A549 (cell line): ENCODE data around the gene PLPP2. TPM values are rescaled to one million over a fixed set of nuclear protein-coding genes. Genes with fewer than 3 reads are reported as not detected.

ENCODE experiments used
- ATAC-seq, 2 experiments: fragments of 200-7000 bp in 1 of 2; fragments of >200 bp in 1 of 2; cut with Nextera tagmentation in 1 of 2; cut with Tn5 transposase in 1 of 2; 3 replicates each; pipeline versions ENCODE4 v1.8.0 to v1.9.1; 2018 to 2020; ENCODE audit warnings: mild to moderate bottlenecking in 1 of 2, moderate library complexity in 1 of 2
- CTCF ChIA-PET: fragments of 300-600 bp; sonication (Branson Sonifier 250); formaldehyde crosslinking; extraction: SDS; loops from one replicate; lab custom pipeline; 2021; ENCODE audit warnings: antibody characterized with exemption, inconsistent platforms; lab: Yijun Ruan, JAX
- POLR2A ChIA-PET: fragments of 350-600 bp; formaldehyde crosslinking; extraction: SDS; loops from one replicate; lab custom pipeline; 2021; ENCODE audit warnings: antibody characterized with exemption, inconsistent platforms; lab: Yijun Ruan, JAX
- DNase-seq, 2 experiments: peaks; one replicate each; pipeline versions ENCODE4 v3.0.0 to v3.0.0-alpha.2; 2011 to 2016; ENCODE audit warnings: low read depth in 1 of 2, low spot score in 1 of 2
- FAIRE-seq: peaks from 2 replicates; lab custom pipeline; 2011; peaks lifted over from hg19 to GRCh38; lab: Jason Lieb, UNC
- H3K27ac ChIP-seq, 2 experiments: fragments of >200 bp; sonication (Bioruptor Twin); formaldehyde crosslinking; 3 replicates each; pipeline ENCODE4 v1.5.1; 2016 to 2017
- H3K4me1 ChIP-seq: fragments of >200 bp; sonication (Bioruptor Twin); formaldehyde crosslinking; 3 replicates; pipeline ENCODE4 v1.6.1; 2016
- H3K4me2 ChIP-seq: fragments of >200 bp; sonication (Bioruptor Twin); formaldehyde crosslinking; 3 replicates; pipeline ENCODE4 v1.6.1; 2016
- H3K4me3 ChIP-seq: fragments of >200 bp; sonication (Bioruptor Twin); formaldehyde crosslinking; 3 replicates; pipeline ENCODE4 v1.5.1; 2016
- H3K9me3 ChIP-seq: fragments of >200 bp; sonication (Bioruptor Twin); formaldehyde crosslinking; 3 replicates; pipeline ENCODE4 v1.6.1; 2016
- CBX2 ChIP-seq: fragments of 200-600 bp; sonication (generic); IDR thresholded peaks from 2 replicates; pipeline ENCODE4 v1.6.1; 2016; ENCODE audit warnings: low read depth, mild to moderate bottlenecking, borderline replicate concordance
- CEBPB ChIP-seq, 2 experiments: fragments of >200 bp in 1 of 2; sonication (Bioruptor Twin) in 1 of 2; formaldehyde crosslinking in 1 of 2; IDR thresholded peaks; 2 replicates each; pipeline ENCODE4 v1.6.1; 2012 to 2016
- CHD2 ChIP-seq: fragments of 150-350 bp; IDR thresholded peaks from 2 replicates; pipeline ENCODE4 v1.6.1; 2014; ENCODE audit warnings: low read length; ENCODE audit not compliant: partially characterized antibody
- EHF ChIP-seq: fragments of 250-450 bp; sonication (Bioruptor Pico); IDR thresholded peaks from 2 replicates; pipeline ENCODE4 v1.5.0; 2020; ENCODE audit warnings: mild to moderate bottlenecking
- GATA3 ChIP-seq: IDR thresholded peaks from 2 replicates; pipeline ENCODE4 v1.6.1; 2012; ENCODE audit warnings: borderline replicate concordance
- HEYL ChIP-seq: fragments of 250-450 bp; sonication (Bioruptor Pico); IDR thresholded peaks from 2 replicates; pipeline ENCODE4 v1.8.0; 2021; ENCODE audit warnings: mild to moderate bottlenecking, moderate library complexity
- HOXA7 ChIP-seq: fragments of 250-450 bp; sonication (Bioruptor Pico); IDR thresholded peaks from 2 replicates; pipeline ENCODE4 v1.5.0; 2020; ENCODE audit warnings: mild to moderate bottlenecking, moderate library complexity
- HOXB13 ChIP-seq: fragments of 250-450 bp; sonication (Bioruptor Pico); IDR thresholded peaks from 2 replicates; pipeline ENCODE4 v1.5.0; 2020; ENCODE audit warnings: low read depth, mild to moderate bottlenecking, moderate library complexity
- JUNB ChIP-seq: fragments of >200 bp; sonication (Bioruptor Twin); formaldehyde crosslinking; IDR thresholded peaks from 2 replicates; pipeline ENCODE4 v1.6.1; 2016
- KDM1A ChIP-seq: fragments of 200-600 bp; sonication (generic); IDR thresholded peaks from 2 replicates; pipeline ENCODE4 v1.6.1; 2016; ENCODE audit warnings: low read depth, mild to moderate bottlenecking
- KDM5A ChIP-seq: fragments of 200-600 bp; sonication (generic); IDR thresholded peaks from 2 replicates; pipeline ENCODE4 v1.6.1; 2016; ENCODE audit warnings: antibody characterized with exemption, mild to moderate bottlenecking
- MYC ChIP-seq: IDR thresholded peaks from 2 replicates; pipeline ENCODE4 v1.6.1; 2012; ENCODE audit warnings: mild to moderate bottlenecking, inconsistent platforms, low read length, improper control_type of control experiment, borderline replicate concordance
- NPAS2 ChIP-seq: fragments of 250-450 bp; sonication (Bioruptor Pico); IDR thresholded peaks from 2 replicates; pipeline ENCODE4 v1.8.0; 2022; ENCODE audit warnings: mild to moderate bottlenecking, moderate library complexity, borderline replicate concordance
- PHF8 ChIP-seq: fragments of 200-600 bp; sonication (generic); IDR thresholded peaks from 2 replicates; pipeline ENCODE4 v1.6.1; 2016; ENCODE audit warnings: low read depth, mild to moderate bottlenecking, antibody characterized with exemption, moderate library complexity, borderline replicate concordance
- POLR2AphosphoS2 ChIP-seq: conservative IDR thresholded peaks from 2 replicates; pipeline ENCODE4 v1.6.1; 2012; ENCODE audit warnings: low read length, improper control_type of control experiment, inconsistent platforms
- RARB ChIP-seq: fragments of 250-450 bp; sonication (Bioruptor Pico); IDR thresholded peaks from 2 replicates; pipeline ENCODE4 v1.8.0; 2021; ENCODE audit warnings: mild to moderate bottlenecking, moderate library complexity
- RFX5 ChIP-seq: fragments of 450-650 bp; IDR thresholded peaks from 2 replicates; pipeline ENCODE4 v1.7.1; 2014; ENCODE audit warnings: antibody characterized with exemption, mild to moderate bottlenecking, moderate library complexity
- RNF2 ChIP-seq: fragments of 200-600 bp; sonication (generic); IDR thresholded peaks from 2 replicates; pipeline ENCODE4 v1.6.1; 2016; ENCODE audit warnings: low read depth, mild to moderate bottlenecking, antibody characterized with exemption, moderate library complexity, borderline replicate concordance
- SMC3 ChIP-seq: fragments of >200 bp; sonication (Bioruptor Twin); formaldehyde crosslinking; IDR thresholded peaks from 3 replicates; pipeline ENCODE4 v1.6.1; 2018; ENCODE audit warnings: inconsistent platforms
- TFCP2L1 ChIP-seq: fragments of 250-450 bp; sonication (Bioruptor Pico); IDR thresholded peaks from 2 replicates; pipeline ENCODE4 v1.5.0; 2021; ENCODE audit warnings: mild to moderate bottlenecking
- TP53 ChIP-seq: fragments of 250-450 bp; sonication (Bioruptor Pico); IDR thresholded peaks from 2 replicates; pipeline ENCODE4 v1.5.0; 2021; ENCODE audit warnings: mild to moderate bottlenecking, moderate library complexity
- ZC3H11A ChIP-seq: fragments of 450-650 bp; IDR thresholded peaks from 2 replicates; pipeline ENCODE4 v1.6.1; 2014; ENCODE audit warnings: antibody characterized with exemption, mild to moderate bottlenecking
- ZNF302 ChIP-seq: fragments of 250-450 bp; sonication (Bioruptor Pico); IDR thresholded peaks from 2 replicates; pipeline ENCODE4 v1.9.0; 2021; ENCODE audit warnings: inconsistent platforms, mild to moderate bottlenecking, moderate library complexity
- WGBS: methylation state at CpG from one replicate; pipeline ENCODE4 v1.1.6; 2017; ENCODE audit errors: missing lambda C conversion rate; 5-methylcytosine and 5-hydroxymethylcytosine counted together
- polyA plus RNA-seq, 4 experiments: library from polyadenylated mRNA; depleted of rRNA in 3 of 4; stranded (reverse); fragments of >200 nt; fragmentation: RNase III in 1 of 4; extraction: RNeasy Plus Mini Kit Qiagen cat#74134 plus additional on column Dnase treatment in 1 of 4; gene quantifications; 2 replicates in 3 of 4; 3 replicates in 1 of 4; pipeline ENCODE4 v1.2.3, GENCODE V29; 2011 to 2017
- TF ChIP-seq, protein P1 (sequence below): IDR thresholded peaks from 2 replicates; pipeline ENCODE4 v1.6.1; 2012
- TF ChIP-seq, protein P2 (sequence below): fragments of >200 bp; sonication (Bioruptor Twin); formaldehyde crosslinking; IDR thresholded peaks from 2 replicates; pipeline ENCODE4 v1.6.1; 2016

The PLPP2 gene
- polyA plus RNA-seq, 2 of the 4 experiments (the other 2 are of a cell fraction), result 44.2 to 100 TPM

DNA sequence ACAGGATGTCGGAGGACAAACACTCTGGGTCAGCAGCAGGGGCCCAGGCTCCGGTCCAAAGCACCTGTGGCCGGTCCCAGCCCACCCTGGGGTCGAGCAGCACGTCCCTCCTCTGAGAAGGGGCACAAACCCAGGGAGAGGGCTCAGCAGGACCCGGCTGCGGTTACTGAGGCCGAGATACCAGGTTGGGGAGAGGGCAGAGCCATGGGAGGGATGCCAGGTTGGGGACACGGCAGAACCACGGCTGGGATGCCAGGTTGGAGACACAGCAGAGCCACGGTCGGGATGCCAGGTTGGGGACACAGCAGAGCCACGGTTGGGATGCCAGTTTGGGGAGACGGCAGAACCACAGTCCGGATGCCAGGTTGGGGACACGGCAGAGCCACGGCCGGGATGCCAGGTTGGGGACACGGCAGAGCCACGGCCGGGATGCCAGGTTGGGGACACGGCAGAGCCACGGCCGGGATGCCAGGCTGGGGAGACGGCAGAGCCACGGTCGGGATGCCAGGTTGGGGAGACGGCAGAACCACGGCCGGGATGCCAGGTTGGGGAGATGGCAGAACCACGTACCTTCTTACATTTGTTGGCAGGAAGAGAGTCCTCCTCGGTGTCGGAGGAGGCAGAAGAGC is 34.8 kb upstream of the PLPP2 start:
- CTCF ChIA-PET, result no interaction called here
- ATAC-seq (no peak), FAIRE-seq (no peak), DNase-seq (no peak)
- H3K9me3 ChIP-seq, result peaks cover 16% of the 10 kb centered on the region; the same call in 2 of the 3 replicates
- no peak overlapping the region for H3K4me2 ChIP-seq
- H3K4me3 ChIP-seq, result no peak overlapping the region
- POLR2A ChIA-PET, result no interaction called here
- H3K4me1 ChIP-seq, result no peaks in the 10 kb centered on the region
- TF ChIP-seq KDM1A (no peak), TFCP2L1 (CRISPR knock-in tag) (no peak), CBX2 (no peak), EHF (CRISPR knock-in tag) (no peak), POLR2AphosphoS2 (no peak)
- WGBS, result 93% methylated on average over 14 of the region's 33 CpGs
- H3K27ac ChIP-seq, result no peak overlapping the region

DNA sequence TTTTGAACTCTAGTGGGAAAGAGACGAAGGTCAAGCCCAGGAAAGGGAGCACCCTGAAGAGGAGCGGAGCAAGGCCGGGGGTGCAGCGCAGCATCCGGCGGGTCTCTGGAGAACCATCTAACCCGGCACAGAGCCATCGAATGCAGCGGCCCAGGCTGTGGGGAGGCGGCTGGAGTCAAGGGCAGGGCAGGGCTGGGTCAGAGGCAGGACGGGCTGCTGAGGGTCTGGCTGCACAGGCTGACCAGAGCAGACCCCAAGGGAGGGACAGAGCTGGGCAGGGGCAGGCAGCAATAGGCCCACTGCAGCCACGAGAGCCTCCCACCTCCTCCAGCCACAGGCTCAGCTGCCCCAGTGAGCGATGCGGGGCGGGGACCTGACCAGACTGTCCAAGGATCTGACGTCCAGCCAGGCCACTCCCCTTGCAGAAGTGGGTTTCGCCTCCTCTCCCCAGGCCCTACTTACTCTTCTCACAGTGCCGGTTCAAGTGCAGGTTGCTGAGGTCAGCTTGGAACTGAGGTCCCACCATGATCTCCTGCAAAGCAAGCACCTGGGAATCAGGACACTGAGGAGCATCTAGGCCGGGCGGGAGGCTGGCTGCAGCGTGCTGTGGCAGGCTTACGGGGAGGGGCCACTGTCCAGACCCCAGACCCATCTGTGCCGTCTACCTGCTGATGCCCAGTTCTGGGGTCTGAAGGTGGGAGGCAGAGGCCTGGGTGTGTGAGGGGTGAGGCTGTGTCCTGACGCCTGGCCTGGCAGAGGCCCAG is 34.2 kb upstream of the PLPP2 start:
- POLR2A ChIA-PET, result no interaction called here
- DNase-seq (no peak), ATAC-seq (no peak), FAIRE-seq (no peak)
- Histone ChIP-seq H3K4me3 (no peak overlapping the region), H3K9me3 (peaks cover 16% of the 10 kb centered on the region; the same call in 2 of the 3 replicates), H3K27ac (no peak overlapping the region), H3K4me2 (no peak overlapping the region), H3K4me1 (no peaks in the 10 kb centered on the region)
- CTCF ChIA-PET, result no interaction called here
- 96% methylated on average over 9 of the region's 24 CpGs for WGBS
- TF ChIP-seq, protein P1, sequence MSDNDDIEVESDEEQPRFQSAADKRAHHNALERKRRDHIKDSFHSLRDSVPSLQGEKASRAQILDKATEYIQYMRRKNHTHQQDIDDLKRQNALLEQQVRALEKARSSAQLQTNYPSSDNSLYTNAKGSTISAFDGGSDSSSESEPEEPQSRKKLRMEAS, result no peak
- no peak for TF ChIP-seq RNF2
- no peak for TF ChIP-seq CHD2
- TF ChIP-seq PHF8, result no peak
- TF ChIP-seq NPAS2 (CRISPR knock-in tag), result no peak
- no peak for TF ChIP-seq TP53 (CRISPR knock-in tag)
- TF ChIP-seq JUNB, result no peak
- TF ChIP-seq ZNF302 (CRISPR knock-in tag), result no peak
- TF ChIP-seq TFCP2L1 (CRISPR knock-in tag), result no peak
- no peak for TF ChIP-seq HOXA7 (CRISPR knock-in tag)
- no peak for TF ChIP-seq GATA3
- no peak for TF ChIP-seq EHF (CRISPR knock-in tag)
- no peak for TF ChIP-seq RFX5
- no peak for TF ChIP-seq RARB (CRISPR knock-in tag)
- TF ChIP-seq CEBPB (IDR thresholded peaks at IDR 0.05), result no peak
- no peak for TF ChIP-seq POLR2AphosphoS2

DNA sequence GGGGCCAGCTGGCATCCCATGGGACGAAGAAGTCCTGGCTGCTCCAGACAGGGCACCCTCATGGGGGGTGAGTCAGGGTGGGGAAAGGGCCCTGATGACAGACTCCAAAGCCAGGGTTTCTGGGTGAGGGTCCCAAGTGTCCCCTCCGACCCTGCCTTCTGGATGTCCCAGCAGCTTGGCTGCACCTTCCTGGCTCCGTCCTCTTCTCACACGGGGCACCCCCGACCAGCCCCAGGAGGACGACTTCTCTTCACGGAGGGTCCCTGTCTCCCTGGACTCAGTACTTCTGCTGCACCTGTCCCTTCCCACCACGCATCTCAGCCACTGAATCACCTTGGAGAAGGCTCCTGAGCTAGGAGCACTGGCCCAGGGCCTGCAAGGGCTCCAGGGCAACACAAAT is 33.5 kb upstream of the PLPP2 start:
- no peak for DNase-seq
- Histone ChIP-seq H3K4me1 (no peaks in the 10 kb centered on the region), H3K4me2 (no peak overlapping the region), H3K4me3 (no peak overlapping the region), H3K9me3 (peaks cover 16% of the 10 kb centered on the region; the same call in 2 of the 3 replicates), H3K27ac (no peak overlapping the region)
- TF ChIP-seq ZC3H11A (no peak), KDM5A (no peak)
- ChIA-PET CTCF (no interaction called here), POLR2A (no interaction called here)
- no peak for FAIRE-seq
- WGBS, result 95% methylated on average over 7 of the region's 8 CpGs
- ATAC-seq, result no peak

DNA sequence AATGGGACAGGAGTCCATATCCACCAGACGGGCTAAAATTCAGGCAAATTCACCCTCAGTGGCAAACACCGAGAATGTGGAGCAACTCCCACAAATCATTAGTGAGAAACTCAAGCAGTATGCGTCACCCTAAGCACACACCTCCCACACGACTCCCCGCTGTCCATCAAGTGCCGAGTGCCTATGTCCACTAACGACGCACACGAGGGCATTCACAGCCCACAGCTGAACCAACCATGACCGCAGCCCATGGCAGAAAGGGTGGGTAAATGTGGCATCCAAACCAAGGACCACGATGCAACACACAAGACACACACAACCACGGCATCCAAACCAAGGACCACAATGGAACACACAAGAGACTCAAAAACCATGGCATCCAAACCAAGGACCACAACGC is 31.4 kb upstream of the PLPP2 start:
- H3K9me3 ChIP-seq, result no peaks in the 10 kb centered on the region; the same call in 2 of the 3 replicates
- no peak overlapping the region for H3K4me3 ChIP-seq
- POLR2A ChIA-PET, result no interaction called here
- 93% methylated on average over 13 of the region's 13 CpGs for WGBS
- DNase-seq (no peak), ATAC-seq (no peak), FAIRE-seq (no peak)
- no peak overlapping the region for H3K4me2 ChIP-seq
- no peak overlapping the region for H3K27ac ChIP-seq
- TF ChIP-seq MYC (no peak), SMC3 (no peak), HEYL (no peak), HOXB13 (no peak), RARB (CRISPR knock-in tag) (no peak)
- TF ChIP-seq, protein P2, sequence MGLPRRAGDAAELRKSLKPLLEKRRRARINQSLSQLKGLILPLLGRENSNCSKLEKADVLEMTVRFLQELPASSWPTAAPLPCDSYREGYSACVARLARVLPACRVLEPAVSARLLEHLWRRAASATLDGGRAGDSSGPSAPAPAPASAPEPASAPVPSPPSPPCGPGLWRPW, result no peak
- no peaks in the 10 kb centered on the region for H3K4me1 ChIP-seq
- CTCF ChIA-PET, result no interaction called here
